Natural killer cell (primary cell): ENCODE measurements around the gene GP2. TPM values are rescaled to one million over a fixed set of nuclear protein-coding genes. Genes with fewer than 3 reads are reported as not detected.

Experiments
- ATAC-seq, 3 donors: fragments of 150-1000 bp in 2 of 3; fragments of 200-7000 bp in 1 of 3; cut with Tn5 transposase; 1 replicate in 1 of 3; 2 replicates in 2 of 3; pipeline ENCODE4 v1.10.0; 2021; ENCODE audit warnings: mild to moderate bottlenecking in 2 of 3, moderate library complexity in 2 of 3
- DNase-seq, 2 donors: peaks; one replicate each; pipeline versions ENCODE4 v3.0.0 to v3.0.0-alpha.2; 2013 to 2021; ENCODE audit warnings: mixed read lengths in 1 of 2
- H3K27ac ChIP-seq: one replicate; pipeline ENCODE4 v1.5.1; 2013; ENCODE audit warnings: mild to moderate bottlenecking, low read length
- H3K27me3 ChIP-seq: one replicate; pipeline ENCODE4 v1.6.1; 2013; ENCODE audit warnings: low read length; ENCODE audit not compliant: control insufficient read depth, insufficient read depth
- H3K36me3 ChIP-seq: one replicate; pipeline ENCODE4 v1.6.1; 2013; ENCODE audit warnings: low read length; ENCODE audit not compliant: control insufficient read depth, insufficient read depth
- H3K4me1 ChIP-seq: one replicate; pipeline ENCODE4 v1.6.1; 2013; ENCODE audit warnings: low read length; ENCODE audit not compliant: control insufficient read depth, insufficient read depth
- H3K4me3 ChIP-seq: one replicate; pipeline ENCODE4 v1.5.1; 2013; ENCODE audit warnings: low read length
- H3K9me3 ChIP-seq: one replicate; pipeline ENCODE4 v1.6.1; 2013; ENCODE audit warnings: low read length; ENCODE audit not compliant: control insufficient read depth, insufficient read depth
- H3K27ac Mint-ChIP-seq, 2 donors: one replicate each; pipeline ENCODE4 v1.8.0; 2022; ENCODE audit warnings: mild to moderate bottlenecking in 2 of 2, mixed read lengths in 2 of 2, moderate library complexity in 1 of 2
- H3K27me3 Mint-ChIP-seq, 2 donors: one replicate each; pipeline ENCODE4 v1.8.0; 2022; ENCODE audit warnings: low read depth in 2 of 2, mixed read lengths in 2 of 2
- H3K36me3 Mint-ChIP-seq: one replicate; pipeline ENCODE4 v1.8.0; 2022; ENCODE audit warnings: mixed read lengths
- H3K4me1 Mint-ChIP-seq, 2 donors: one replicate each; pipeline ENCODE4 v1.8.0; 2022; ENCODE audit warnings: mixed read lengths in 2 of 2
- H3K4me3 Mint-ChIP-seq: one replicate; pipeline ENCODE4 v1.8.0; 2022; ENCODE audit warnings: mild to moderate bottlenecking, moderate library complexity, mixed read lengths
- H3K9me3 Mint-ChIP-seq, 2 donors: one replicate each; pipeline ENCODE4 v1.8.0; 2022; ENCODE audit warnings: mixed read lengths in 2 of 2
- WGBS: methylation state at CpG from one replicate; pipeline ENCODE4 v1.1.7; 2013; ENCODE audit warnings: missing lambda C conversion rate; ENCODE audit not compliant: insufficient coverage; 5-methylcytosine and 5-hydroxymethylcytosine counted together
- intact Hi-C: fragments of 100-400 bp; cut with micrococcal nuclease; formaldehyde crosslinking; loops from one replicate; pipeline ENCODE4 v1.14.2; 2022
- total RNA-seq, 4 donors: library from RNA; stranded (reverse); fragments of 120-200 nt in 1 of 4; gene quantifications; one replicate each; pipeline versions ENCODE4 v1.2.3 to v1.2.4, GENCODE V29; 2013 to 2022
- TF ChIP-seq, protein P1 (sequence below): fragments of 200-600 bp; IDR thresholded peaks from one replicate; pipeline ENCODE4 v1.8.0; 2022; ENCODE audit warnings: antibody characterized with exemption

GP2 gene
- total RNA-seq, 3 donors from 2014 or later (not counting 1 experiment from before 2014, with no cell fraction given): not detected

DNA sequence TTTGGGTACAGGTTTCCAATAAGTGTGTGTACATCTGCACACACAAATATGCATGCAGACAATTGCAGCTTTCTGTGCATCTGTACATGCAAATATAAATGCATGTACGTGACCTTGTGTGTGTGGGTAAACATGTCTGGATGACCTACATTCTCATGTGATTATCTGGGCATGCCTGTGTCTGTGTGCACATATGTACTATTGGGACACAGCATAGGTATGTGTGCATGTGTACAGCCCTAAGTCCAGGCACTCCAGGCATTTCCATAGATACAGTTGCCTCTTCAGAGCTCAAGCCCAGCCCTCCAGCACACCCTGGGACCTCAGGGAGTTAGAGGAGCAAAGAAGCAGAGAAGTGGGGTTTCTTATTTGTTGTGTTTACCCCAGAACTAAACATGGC is 7.1 kb upstream of the GP2 start:
- no peak overlapping the region for H3K27ac Mint-ChIP-seq
- Histone ChIP-seq H3K4me1 (no peaks in the 10 kb centered on the region), H3K9me3 (no peaks in the 10 kb centered on the region), H3K4me3 (no peak overlapping the region), H3K36me3 (no peaks in the 10 kb centered on the region), H3K27ac (no peak overlapping the region), H3K27me3 (no peaks in the 10 kb centered on the region)
- TF ChIP-seq, protein P1, sequence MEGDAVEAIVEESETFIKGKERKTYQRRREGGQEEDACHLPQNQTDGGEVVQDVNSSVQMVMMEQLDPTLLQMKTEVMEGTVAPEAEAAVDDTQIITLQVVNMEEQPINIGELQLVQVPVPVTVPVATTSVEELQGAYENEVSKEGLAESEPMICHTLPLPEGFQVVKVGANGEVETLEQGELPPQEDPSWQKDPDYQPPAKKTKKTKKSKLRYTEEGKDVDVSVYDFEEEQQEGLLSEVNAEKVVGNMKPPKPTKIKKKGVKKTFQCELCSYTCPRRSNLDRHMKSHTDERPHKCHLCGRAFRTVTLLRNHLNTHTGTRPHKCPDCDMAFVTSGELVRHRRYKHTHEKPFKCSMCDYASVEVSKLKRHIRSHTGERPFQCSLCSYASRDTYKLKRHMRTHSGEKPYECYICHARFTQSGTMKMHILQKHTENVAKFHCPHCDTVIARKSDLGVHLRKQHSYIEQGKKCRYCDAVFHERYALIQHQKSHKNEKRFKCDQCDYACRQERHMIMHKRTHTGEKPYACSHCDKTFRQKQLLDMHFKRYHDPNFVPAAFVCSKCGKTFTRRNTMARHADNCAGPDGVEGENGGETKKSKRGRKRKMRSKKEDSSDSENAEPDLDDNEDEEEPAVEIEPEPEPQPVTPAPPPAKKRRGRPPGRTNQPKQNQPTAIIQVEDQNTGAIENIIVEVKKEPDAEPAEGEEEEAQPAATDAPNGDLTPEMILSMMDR: no peak
- no peaks in the 10 kb centered on the region for H3K4me1 Mint-ChIP-seq
- intact Hi-C loops: no loop called here
- H3K9me3 Mint-ChIP-seq: no peaks in the 10 kb centered on the region
- no peak overlapping the region for H3K4me3 Mint-ChIP-seq
- H3K36me3 Mint-ChIP-seq: no peaks in the 10 kb centered on the region
- peaks cover 0 to 3% of the 10 kb centered on the region in 2 donors for H3K27me3 Mint-ChIP-seq
- no peak for ATAC-seq
- no peak for DNase-seq
- 71% methylated on average over 1 of the region's 1 CpG for WGBS

- no peaks in the 10 kb centered on the region for H3K4me1 Mint-ChIP-seq
- no peak overlapping the region for H3K27ac Mint-ChIP-seq
- H3K36me3 ChIP-seq: no peaks in the 10 kb centered on the region
- DNase-seq (no peak), ATAC-seq (no peak)
- intact Hi-C loops: no loop called here
- 82% methylated on average over 5 of the region's 5 CpGs for WGBS
- TF ChIP-seq, protein P1: no peak
- no peaks in the 10 kb centered on the region for H3K4me1 ChIP-seq
- H3K9me3 ChIP-seq: no peaks in the 10 kb centered on the region
- no peak overlapping the region for H3K4me3 Mint-ChIP-seq
- H3K27ac ChIP-seq: no peak overlapping the region
- H3K4me3 ChIP-seq: no peak overlapping the region
- peaks cover 0 to 1% of the 10 kb centered on the region in 2 donors for H3K27me3 Mint-ChIP-seq
- H3K9me3 Mint-ChIP-seq: no peaks in the 10 kb centered on the region
- H3K27me3 ChIP-seq: no peaks in the 10 kb centered on the region
- H3K36me3 Mint-ChIP-seq: no peaks in the 10 kb centered on the region
Measured at GRCh38 chr16:20333120-20333519, 5.8 kb upstream of the GP2 start.

GRCh38 chr16:20332411-20332810 is 5.1 kb upstream of the GP2 start:
- H3K36me3 Mint-ChIP-seq: no peaks in the 10 kb centered on the region
- H3K4me1 Mint-ChIP-seq: no peaks in the 10 kb centered on the region
- Histone ChIP-seq H3K9me3 (no peaks in the 10 kb centered on the region), H3K27me3 (no peaks in the 10 kb centered on the region), H3K4me1 (no peaks in the 10 kb centered on the region), H3K4me3 (no peak overlapping the region), H3K27ac (no peak overlapping the region), H3K36me3 (no peaks in the 10 kb centered on the region)
- 89% methylated on average over 7 of the region's 8 CpGs for WGBS
- ATAC-seq (no peak), DNase-seq (no peak)
- no peaks in the 10 kb centered on the region for H3K9me3 Mint-ChIP-seq
- H3K27me3 Mint-ChIP-seq: no peaks in the 10 kb centered on the region
- intact Hi-C loops: no loop called here
- no peak overlapping the region for H3K4me3 Mint-ChIP-seq
- H3K27ac Mint-ChIP-seq: no peak overlapping the region
- TF ChIP-seq, protein P1: no peak

- Histone ChIP-seq H3K4me3 (no peak overlapping the region), H3K27me3 (no peaks in the 10 kb centered on the region), H3K27ac (no peak overlapping the region), H3K9me3 (no peaks in the 10 kb centered on the region), H3K4me1 (no peaks in the 10 kb centered on the region), H3K36me3 (no peaks in the 10 kb centered on the region)
- intact Hi-C loops: no loop called here
- Mint-ChIP-seq H3K27me3 (no peaks in the 10 kb centered on the region), H3K36me3 (no peaks in the 10 kb centered on the region), H3K27ac (no peak overlapping the region), H3K4me3 (no peak overlapping the region), H3K9me3 (no peaks in the 10 kb centered on the region), H3K4me1 (no peaks in the 10 kb centered on the region)
- no peak for DNase-seq
- 76% methylated on average over 5 of the region's 5 CpGs for WGBS
- no peak for ATAC-seq
- TF ChIP-seq, protein P1: no peak
Measured at GRCh38 chr16:20331635-20332034, 4.3 kb upstream of the GP2 start.
